Endothelial cell of umbilical vein (primary cell): ENCODE results near the gene TEF. TPM values are rescaled to one million over a fixed set of nuclear protein-coding genes. Genes with fewer than 3 reads are reported as not detected.
A peak's percentile ranks its signal among the peaks of the same experiment; 100 is the strongest.

Experiments used
- BruUV-seq: library from RNA; stranded (reverse); fragments of 400-500 nt; replicated peaks from 2 replicates; lab custom pipeline; 2021; lab: Mats Ljungman, UMichigan
- CTCF ChIA-PET: fragments of 300-600, 350-600 bp; sonication (Branson Sonifier 250); formaldehyde crosslinking; loops from one replicate; lab custom pipeline; 2021; ENCODE audit warnings: antibody characterized with exemption, inconsistent platforms; lab: Charles Lee
- POLR2A ChIA-PET: fragments of 300-600, 350-600 bp; sonication (Branson Sonifier 250); formaldehyde crosslinking; loops from one replicate; lab custom pipeline; 2021; ENCODE audit warnings: antibody characterized with exemption, inconsistent platforms; lab: Charles Lee
- DNase-seq: peaks from one replicate; pipeline ENCODE4 v3.0.0-alpha.2; 2011; ENCODE audit warnings: low read depth, low spot score
- FAIRE-seq: peaks from 2 replicates; lab custom pipeline; 2011; peaks lifted over from hg19 to GRCh38; lab: Jason Lieb, UNC
- H2AFZ ChIP-seq: 2 replicates; pipeline ENCODE4 v1.6.0; 2012; ENCODE audit warnings: low read depth, low read length, control low read depth, inconsistent platforms
- H3K27ac ChIP-seq: 2 replicates; pipeline ENCODE4 v1.5.1; 2011; ENCODE audit warnings: low read depth, mild to moderate bottlenecking, control low read depth, low read length, moderate library complexity; ENCODE audit not compliant: insufficient read depth
- H3K27me3 ChIP-seq, 2 experiments: 2 replicates each; pipeline versions ENCODE4 v1.6.0 to v1.6.1; 2011; ENCODE audit warnings: low read length in 2 of 2, mixed read lengths in 1 of 2; ENCODE audit not compliant: control insufficient read depth in 2 of 2, insufficient read depth in 2 of 2
- H3K36me3 ChIP-seq, 2 experiments: 2 replicates in 1 of 2; 3 replicates in 1 of 2; pipeline ENCODE4 v1.5.1; 2011; ENCODE audit warnings: low read length in 2 of 2, mild to moderate bottlenecking in 1 of 2, moderate library complexity in 1 of 2; ENCODE audit not compliant: control insufficient read depth in 2 of 2, insufficient read depth in 2 of 2; ENCODE audit errors: extremely low read depth in 1 of 2
- H3K4me1 ChIP-seq: 3 replicates; pipeline ENCODE4 v1.5.1; 2011; ENCODE audit warnings: mild to moderate bottlenecking, low read length; ENCODE audit not compliant: control insufficient read depth, insufficient read depth; ENCODE audit errors: extremely low read depth
- H3K4me2 ChIP-seq: 2 replicates; pipeline ENCODE4 v1.6.1; 2011; ENCODE audit warnings: low read length, control low read depth, mixed read lengths; ENCODE audit not compliant: insufficient read depth
- H3K4me3 ChIP-seq, 3 experiments: fragments of 200-600 bp in 1 of 3; sonication (generic), shearing (Covaris generic) in 1 of 3; replicated peaks in 1 of 3; 2 replicates each; pipeline ENCODE4 v1.5.1; 2011 to 2016; ENCODE audit warnings: control low read depth in 3 of 3, low read length in 3 of 3, mild to moderate bottlenecking in 2 of 3, inconsistent platforms in 1 of 3, low read depth in 1 of 3, moderate library complexity in 1 of 3; ENCODE audit not compliant: insufficient read depth in 1 of 3
- H3K79me2 ChIP-seq: 2 replicates; pipeline ENCODE4 v1.6.0; 2012; ENCODE audit warnings: low read length, inconsistent platforms; ENCODE audit not compliant: control insufficient read depth, insufficient read depth
- H3K9ac ChIP-seq: replicated peaks from 2 replicates; pipeline ENCODE3; 2011; ENCODE audit warnings: low read length, control low read depth; ENCODE audit not compliant: insufficient read depth; ENCODE audit errors: extremely low read depth
- H3K9me1 ChIP-seq: replicated peaks from 3 replicates; pipeline ENCODE4 v1.6.0; 2011; ENCODE audit warnings: mild to moderate bottlenecking, low read length; ENCODE audit not compliant: control insufficient read depth, insufficient read depth; ENCODE audit errors: extremely low read depth
- H3K9me3 ChIP-seq: replicated peaks from 2 replicates; pipeline ENCODE4 v1.5.1; 2012; ENCODE audit warnings: low read length, inconsistent platforms; ENCODE audit not compliant: control insufficient read depth, insufficient read depth
- H4K20me1 ChIP-seq: replicated peaks from 2 replicates; pipeline ENCODE3; 2011; ENCODE audit warnings: mild to moderate bottlenecking, low read length; ENCODE audit not compliant: control insufficient read depth, insufficient read depth; ENCODE audit errors: extremely low read depth
- EZH2 ChIP-seq: IDR thresholded peaks from 2 replicates; pipeline ENCODE4 v1.6.1; 2012; ENCODE audit warnings: borderline replicate concordance, low read depth, mild to moderate bottlenecking, moderate library complexity, low read length, inconsistent platforms; ENCODE audit not compliant: severe bottlenecking
- FOS ChIP-seq: IDR thresholded peaks from 2 replicates; pipeline ENCODE4 v1.6.1; 2011; ENCODE audit warnings: mild to moderate bottlenecking, low read length, moderate library complexity, borderline replicate concordance; ENCODE audit not compliant: insufficient read depth
- GATA2 ChIP-seq: IDR thresholded peaks from 2 replicates; pipeline ENCODE4 v1.7.0; 2011; ENCODE audit warnings: low read depth, mild to moderate bottlenecking, moderate library complexity, mixed read lengths, low read length; ENCODE audit not compliant: insufficient read length, insufficient read depth
- JUN ChIP-seq: IDR thresholded peaks from 2 replicates; pipeline ENCODE4 v1.6.1; 2011; ENCODE audit warnings: borderline replicate concordance, low read depth; ENCODE audit not compliant: insufficient read length, insufficient read depth
- MYC ChIP-seq: IDR thresholded peaks from one replicate; pipeline ENCODE4 v1.6.1; 2011; ENCODE audit warnings: mild to moderate bottlenecking, low read depth, low read length
- POLR2A ChIP-seq: IDR thresholded peaks from 2 replicates; pipeline ENCODE4 v1.6.1; 2012; ENCODE audit warnings: low read depth, mild to moderate bottlenecking, control low read depth, low read length
- POLR2AphosphoS5 ChIP-seq: IDR thresholded peaks from 2 replicates; pipeline ENCODE4 v1.6.1; 2012; ENCODE audit warnings: low read depth, mild to moderate bottlenecking, control low read depth, low read length, moderate library complexity; ENCODE audit not compliant: insufficient read depth
- dilution Hi-C: fragments of 300-500 bp; cut with MboI; formaldehyde crosslinking; loops from one replicate; pipeline ENCODE4 v1.15.0; 2019; ENCODE audit warnings: low sequenced_read_pairs; ENCODE audit not compliant: extremely low pct_ligation_motif_present
- intact Hi-C: fragments of 100-400 bp; cut with micrococcal nuclease; formaldehyde crosslinking; loops from one replicate; pipeline ENCODE4 v1.10.0; 2022
- polyA plus RNA-seq, 4 experiments: library from polyadenylated mRNA; depleted of rRNA in 3 of 4; stranded (reverse) in 3 of 4; unstranded in 1 of 4; fragments of >200 nt; gene quantifications; 2 replicates each; pipeline versions ENCODE4 v1.2.1 to v1.2.3, GENCODE V29; 2011 to 2012; ENCODE audit warnings: missing spikeins in 1 of 4
- total RNA-seq: library from RNA; stranded (reverse); gene quantifications from 2 replicates; pipeline ENCODE4 v1.2.3, GENCODE V29; 2021
- TF ChIP-seq, protein P1 (sequence below), 2 donors: IDR thresholded peaks; 1 replicate in 1 of 2; 2 replicates in 1 of 2; pipeline ENCODE4 v1.5.1; 2011; ENCODE audit warnings: low read length in 2 of 2, mild to moderate bottlenecking in 2 of 2, moderate library complexity in 2 of 2, control low read depth in 1 of 2, inconsistent platforms in 1 of 2, low read depth in 1 of 2; ENCODE audit not compliant: insufficient read depth in 1 of 2; ENCODE audit errors: extremely low read depth in 1 of 2
- TF ChIP-seq, protein P2 (sequence below): IDR thresholded peaks from 2 replicates; pipeline ENCODE4 v1.6.1; 2011; ENCODE audit not compliant: insufficient read depth, insufficient read length

TEF gene
- total and polyA plus RNA-seq, 2 donors (not counting 3 experiments of a cell fraction or from before 2014, with no cell fraction given), result 2.2 to 4.0 TPM

DNA sequence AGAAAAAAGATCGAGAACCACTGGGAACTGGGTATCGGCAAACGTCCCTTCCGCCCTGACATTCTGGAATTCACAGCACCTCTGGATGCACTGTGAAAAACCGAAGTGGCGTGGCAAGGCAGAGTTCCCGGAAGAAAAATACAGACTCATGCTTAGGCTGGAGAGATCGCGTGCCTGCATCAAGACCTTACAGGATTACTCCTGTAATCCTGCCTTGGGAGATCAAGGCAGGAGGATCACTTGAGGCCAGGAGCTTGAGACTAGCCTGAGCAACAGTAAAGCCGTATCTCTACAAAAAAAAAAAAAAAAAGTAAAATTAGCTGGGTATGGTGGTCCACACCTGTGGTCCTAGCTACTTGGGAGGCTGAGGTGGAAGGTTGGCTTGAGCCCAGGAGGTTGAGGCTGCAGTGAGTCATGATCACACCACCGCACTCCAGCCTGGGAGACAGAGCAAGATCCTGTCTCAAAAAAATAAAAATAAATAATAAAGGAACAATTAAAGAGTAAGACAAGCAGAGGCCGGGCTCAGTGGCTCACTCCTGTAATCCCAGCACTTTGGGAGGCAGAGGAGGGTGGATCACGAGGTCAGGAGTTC, 19.9 kb upstream of the TEF start:
- TF ChIP-seq MYC, result no peak
- POLR2A ChIA-PET, result no interaction called here
- Histone ChIP-seq H3K36me3 (peaks cover 0 to 15% of the 10 kb centered on the region in 2 experiments), H3K9me1 (no peaks in the 10 kb centered on the region), H2AFZ (no peak overlapping the region), H3K9me3 (no peaks in the 10 kb centered on the region), H3K27ac (no peak overlapping the region), H3K79me2 (no peaks in the 10 kb centered on the region), H3K4me1 (peaks cover 2% of the 10 kb centered on the region), H3K4me3 (no peak overlapping the region), H3K9ac (no peak overlapping the region), H3K4me2 (no peak overlapping the region), H4K20me1 (no peaks in the 10 kb centered on the region), H3K27me3 (no peaks in the 10 kb centered on the region)
- no TSS peak for BruUV-seq
- intact Hi-C loops (loop anchor here (10.0 kb wide), 1 partner anchor 167 kb away; no protein-coding TSS in a partner anchor), dilution Hi-C loops (no loop called here)
- CTCF ChIA-PET, result interaction anchor here (1.0 to 2.0 kb wide), 2 partner anchors 14 to 19 kb away, joined by 3 to 5 read pairs; no protein-coding TSS in a partner anchor
- FAIRE-seq, result peak; percentile 73
- DNase-seq, result no peak

DNA sequence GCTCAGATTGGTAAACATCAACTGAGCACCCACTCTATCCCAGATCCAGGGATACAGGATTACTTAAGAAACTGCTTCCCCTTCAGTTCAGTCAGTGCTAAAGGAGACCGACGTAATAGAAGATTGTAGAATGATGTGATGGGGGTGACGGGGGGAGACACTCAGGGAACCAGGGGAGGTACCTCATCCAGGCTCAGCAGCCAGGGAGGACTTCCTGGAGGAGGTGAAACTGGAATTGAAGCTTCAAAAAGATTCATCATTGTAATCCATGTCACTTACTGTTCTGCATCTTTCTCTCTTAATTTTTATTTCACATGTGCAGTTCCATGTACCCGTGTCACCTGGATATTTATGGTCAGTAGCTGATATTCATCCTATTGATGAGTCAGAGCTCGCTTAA, 19.1 kb upstream of the TEF start:
- H4K20me1 ChIP-seq, result no peaks in the 10 kb centered on the region
- no peak overlapping the region for H3K4me2 ChIP-seq
- peaks cover 0 to 11% of the 10 kb centered on the region in 2 experiments for H3K36me3 ChIP-seq
- dilution Hi-C loops (no loop called here), intact Hi-C loops (loop anchor here (10.0 kb wide), 1 partner anchor 168 kb away; no protein-coding TSS in a partner anchor)
- no peak overlapping the region for H3K4me3 ChIP-seq
- CTCF ChIA-PET, result interaction anchor here (1.0 to 1.7 kb wide), 2 partner anchors 12 to 18 kb away, joined by 3 to 4 read pairs; no protein-coding TSS in a partner anchor
- no peak overlapping the region for H3K9ac ChIP-seq
- H3K9me1 ChIP-seq, result no peaks in the 10 kb centered on the region
- H2AFZ ChIP-seq, result no peak overlapping the region
- FAIRE-seq, result no peak
- H3K27ac ChIP-seq, result no peak overlapping the region
- TF ChIP-seq MYC, result no peak
- TF ChIP-seq GATA2, result no peak
- TF ChIP-seq POLR2AphosphoS5, result no peak
- no peak for TF ChIP-seq POLR2A
- no peak for TF ChIP-seq FOS
- TF ChIP-seq EZH2, result no peak
- TF ChIP-seq, protein P1, sequence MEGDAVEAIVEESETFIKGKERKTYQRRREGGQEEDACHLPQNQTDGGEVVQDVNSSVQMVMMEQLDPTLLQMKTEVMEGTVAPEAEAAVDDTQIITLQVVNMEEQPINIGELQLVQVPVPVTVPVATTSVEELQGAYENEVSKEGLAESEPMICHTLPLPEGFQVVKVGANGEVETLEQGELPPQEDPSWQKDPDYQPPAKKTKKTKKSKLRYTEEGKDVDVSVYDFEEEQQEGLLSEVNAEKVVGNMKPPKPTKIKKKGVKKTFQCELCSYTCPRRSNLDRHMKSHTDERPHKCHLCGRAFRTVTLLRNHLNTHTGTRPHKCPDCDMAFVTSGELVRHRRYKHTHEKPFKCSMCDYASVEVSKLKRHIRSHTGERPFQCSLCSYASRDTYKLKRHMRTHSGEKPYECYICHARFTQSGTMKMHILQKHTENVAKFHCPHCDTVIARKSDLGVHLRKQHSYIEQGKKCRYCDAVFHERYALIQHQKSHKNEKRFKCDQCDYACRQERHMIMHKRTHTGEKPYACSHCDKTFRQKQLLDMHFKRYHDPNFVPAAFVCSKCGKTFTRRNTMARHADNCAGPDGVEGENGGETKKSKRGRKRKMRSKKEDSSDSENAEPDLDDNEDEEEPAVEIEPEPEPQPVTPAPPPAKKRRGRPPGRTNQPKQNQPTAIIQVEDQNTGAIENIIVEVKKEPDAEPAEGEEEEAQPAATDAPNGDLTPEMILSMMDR (IDR thresholded peaks at IDR 0.05; ENCODE audit: extremely low read depth in 1 of 2, insufficient read depth in 1 of 2, low read depth in 1 of 2, low read length in 2 of 2), result no peak
- TF ChIP-seq, protein P2, sequence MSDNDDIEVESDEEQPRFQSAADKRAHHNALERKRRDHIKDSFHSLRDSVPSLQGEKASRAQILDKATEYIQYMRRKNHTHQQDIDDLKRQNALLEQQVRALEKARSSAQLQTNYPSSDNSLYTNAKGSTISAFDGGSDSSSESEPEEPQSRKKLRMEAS, result no peak
- TF ChIP-seq JUN, result no peak
- POLR2A ChIA-PET, result no interaction called here
- peaks cover 6% of the 10 kb centered on the region for H3K4me1 ChIP-seq
- H3K9me3 ChIP-seq, result no peaks in the 10 kb centered on the region
- BruUV-seq, result no TSS peak
- H3K27me3 ChIP-seq, result no peaks in the 10 kb centered on the region
- no peaks in the 10 kb centered on the region for H3K79me2 ChIP-seq
- no peak for DNase-seq
